Motor neuron (in vitro differentiated cells): ENCODE results near the gene CPA1. TPM values are rescaled to one million over a fixed set of nuclear protein-coding genes. Genes with fewer than 3 reads are reported as not detected.

ENCODE experiments used
- ATAC-seq, 8 experiments: fragments of 200-7000 bp; cut with Tn5 transposase; replicated peaks in 6 of 8; 2 replicates each; pipeline ENCODE4 v1.8.0; 2021; ENCODE audit warnings: mild to moderate bottlenecking in 8 of 8, moderate library complexity in 8 of 8
- H3K27ac ChIP-seq, 2 donors: fragments of 250-450 bp; sonication (Bioruptor Pico); 2 replicates each; pipeline ENCODE4 v1.9.0; 2021; ENCODE audit warnings: antibody characterized with exemption in 2 of 2, mild to moderate bottlenecking in 2 of 2, moderate library complexity in 1 of 2
- H3K4me1 ChIP-seq, 2 donors: fragments of 250-450 bp; sonication (Bioruptor Pico); replicated peaks in 1 of 2; 2 replicates each; pipeline ENCODE4 v1.6.1; 2021; ENCODE audit warnings: antibody characterized with exemption in 2 of 2, mild to moderate bottlenecking in 2 of 2, moderate library complexity in 1 of 2
- H3K4me3 ChIP-seq, 5 donors: fragments of 250-450 bp; sonication (Bioruptor Pico); 2 replicates each; pipeline ENCODE4 v1.9.0; 2021; ENCODE audit warnings: antibody characterized with exemption in 5 of 5, mild to moderate bottlenecking in 5 of 5, moderate library complexity in 4 of 5
- whole genome bisulfite sequencing, 10 experiments: fragments of 450-650 bp; shearing (Covaris generic); methylation state at CpG; one replicate each; pipeline ENCODE4 v1.0.0; 2022; 5-methylcytosine and 5-hydroxymethylcytosine counted together
- in situ Hi-C, 9 experiments: fragments of 400-800 bp; cut with MboI; loops; one replicate each; pipeline ENCODE4 v1.15.0; 2021; ENCODE audit warnings: low sequenced_read_pairs in 9 of 9, low pct_unique_long_range_greater_than_20kb in 2 of 9; ENCODE audit not compliant: unreplicated experiment in 9 of 9
- total RNA-seq, 8 experiments: library from RNA; unstranded; fragments of 300-600 nt; gene quantifications; 2 replicates each; pipeline versions ENCODE4 v1.2.3 to v1.2.4, GENCODE V29; 2022

The CPA1 gene
- total RNA-seq, 8 experiments from 2014 or later = 0.18 to 0.91 (median 0.42) TPM; not detected in 2

DNA sequence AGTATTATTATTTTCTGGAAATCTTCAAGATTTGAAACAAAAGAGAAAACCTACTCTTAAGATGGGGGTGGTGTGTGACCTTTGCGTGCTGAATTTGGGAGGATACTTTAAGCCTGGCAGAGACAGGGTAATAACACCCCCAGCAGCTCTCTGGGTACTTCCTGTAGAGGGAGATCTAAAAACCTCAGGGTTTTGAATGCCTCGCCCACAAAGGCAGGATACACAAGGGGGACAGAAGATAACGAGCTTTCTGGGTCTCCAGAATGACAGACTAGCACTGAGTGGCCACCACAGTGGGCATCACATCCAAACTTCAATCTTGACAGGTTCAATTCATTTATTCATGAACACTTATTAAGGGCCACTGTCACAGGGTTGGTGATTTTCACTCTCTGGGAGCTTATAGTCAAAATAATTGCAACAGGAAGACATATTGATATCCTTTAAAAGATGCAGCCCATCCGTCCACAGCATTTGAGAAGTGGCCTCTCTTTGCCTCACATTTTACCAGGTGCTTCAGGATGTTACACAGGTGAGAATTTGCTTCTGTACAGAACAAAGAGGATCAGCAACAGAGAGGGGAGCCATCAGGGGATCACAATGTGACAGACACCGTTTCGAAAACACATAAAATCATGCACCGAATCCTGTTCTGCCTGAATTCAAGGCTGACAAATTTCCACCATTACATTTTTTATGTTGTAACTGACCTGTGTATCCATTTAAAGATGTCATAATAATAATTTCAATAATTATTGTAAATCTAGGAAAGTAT, 14.3 kb downstream of the CPA1 start:
- Histone ChIP-seq H3K27ac (no peak overlapping the region), H3K4me3 (no peak overlapping the region), H3K4me1 (peaks cover 39 to 47% of the 10 kb centered on the region in 2 donors)
- no peak for ATAC-seq
- WGBS, 10 experiments = 29 to 100% (median 91%) methylated on average over 1 to 7 of the region's 7 CpGs; no CpG with 5 or more reads in 1 of the 10 experiments
- in situ Hi-C loops = no loop called here

DNA sequence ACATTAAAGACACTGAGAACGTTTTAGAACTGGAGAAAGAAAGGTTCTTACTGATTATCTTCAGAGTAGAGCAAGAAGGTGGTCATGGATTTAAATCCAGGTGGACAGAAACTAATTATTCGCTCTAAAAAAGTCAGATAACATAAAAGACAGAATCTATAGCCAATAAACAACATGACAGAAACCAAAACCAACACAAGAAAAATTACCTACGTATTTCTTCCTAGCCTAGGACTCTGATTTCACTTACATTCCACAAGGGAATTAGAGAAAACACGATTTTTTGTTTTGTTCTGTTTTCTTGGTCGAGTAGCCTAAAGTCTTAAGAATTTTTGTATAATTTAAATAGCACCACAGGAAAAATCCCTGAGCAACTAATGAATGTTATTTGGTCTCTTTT, 15.1 kb downstream of the CPA1 start:
- 38 to 90% (median 78%) methylated on average over 3 to 5 of the region's 5 CpGs for WGBS, 10 experiments
- Histone ChIP-seq H3K4me1 (peaks cover 39 to 47% of the 10 kb centered on the region in 2 donors), H3K4me3 (no peak overlapping the region), H3K27ac (no peak overlapping the region)
- no peak for ATAC-seq
- in situ Hi-C loops = no loop called here

GRCh38 chr7:130396109-130396508, 15.8 kb downstream of the CPA1 start:
- no peak for ATAC-seq

DNA sequence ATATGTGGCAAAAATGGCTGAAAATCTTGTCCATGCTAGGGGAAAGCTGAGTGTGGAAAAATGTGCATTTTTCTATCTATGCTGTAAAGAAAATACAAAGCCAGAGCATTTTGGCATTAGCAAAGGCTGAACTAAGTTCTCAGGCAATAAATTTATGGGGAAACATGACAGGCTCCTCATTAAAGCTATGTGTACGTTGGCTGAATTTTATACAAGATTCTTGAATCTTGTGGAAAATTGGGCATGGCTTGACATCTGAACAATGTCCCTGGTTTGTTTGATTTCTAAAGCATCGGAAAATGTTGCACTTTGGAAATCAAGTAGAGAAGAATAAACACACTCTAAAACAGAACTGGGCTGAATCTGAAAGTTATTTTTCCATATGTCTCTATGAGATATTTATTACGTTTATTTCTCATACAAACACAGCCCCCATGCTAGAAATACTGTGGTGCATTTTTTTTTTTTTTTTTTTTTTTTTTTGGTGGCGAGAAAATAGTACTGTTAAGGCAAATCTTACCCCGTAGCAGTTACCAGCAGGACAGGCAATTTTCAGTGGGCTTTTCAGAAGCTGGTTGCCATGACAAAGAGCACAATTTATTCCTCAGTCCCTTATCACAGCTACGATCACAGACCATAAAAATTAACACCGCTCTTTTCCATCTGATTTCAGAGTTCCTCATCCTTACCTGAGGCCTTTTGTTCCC, 16.9 kb downstream of the CPA1 start:
- H3K4me3 ChIP-seq = no peak overlapping the region
- peak in 2 of 8 experiments; percentile 30 to 48 for ATAC-seq
- 51 to 87% (median 73%) methylated on average over 2 to 7 of the region's 7 CpGs for WGBS, 10 experiments
- in situ Hi-C loops = no loop called here
- H3K27ac ChIP-seq = no peak overlapping the region
- peaks cover 36 to 40% of the 10 kb centered on the region in 2 donors for H3K4me1 ChIP-seq

More at GRCh38 chr7:130396109-130396508, 15.8 kb downstream of the CPA1 start:
- Histone ChIP-seq H3K4me1 (peaks cover 39 to 47% of the 10 kb centered on the region in 2 donors), H3K4me3 (no peak overlapping the region), H3K27ac (no peak overlapping the region)
- in situ Hi-C loops = no loop called here
- 17 to 94% (median 79%) methylated on average over 2 to 3 of the region's 3 CpGs; no CpG with 5 or more reads in 1 of the 10 experiments for WGBS, 10 experiments

DNA sequence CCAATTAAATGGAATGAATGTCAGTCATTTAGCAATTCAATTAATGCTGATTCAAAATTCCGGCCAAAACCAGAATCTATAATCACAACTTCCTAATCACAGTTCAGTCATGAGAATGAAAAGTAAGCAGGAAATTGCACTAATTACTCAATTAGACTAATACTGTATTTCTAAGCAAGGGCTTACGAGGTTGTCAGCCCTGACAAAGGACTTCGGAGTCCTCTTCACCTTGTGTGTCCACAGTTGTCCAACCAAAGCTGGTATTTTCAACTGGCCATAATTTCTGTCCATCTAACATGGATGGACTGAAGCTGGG, 17.4 kb downstream of the CPA1 start:
- WGBS, 10 experiments = 43 to 100% (median 81%) methylated on average over 1 to 3 of the region's 3 CpGs; no CpG with 5 or more reads in 2 of the 10 experiments
- H3K27ac ChIP-seq = no peak overlapping the region
- ATAC-seq = no peak
- H3K4me1 ChIP-seq = peaks cover 31 to 35% of the 10 kb centered on the region in 2 donors
- no peak overlapping the region for H3K4me3 ChIP-seq
- in situ Hi-C loops = no loop called here

DNA sequence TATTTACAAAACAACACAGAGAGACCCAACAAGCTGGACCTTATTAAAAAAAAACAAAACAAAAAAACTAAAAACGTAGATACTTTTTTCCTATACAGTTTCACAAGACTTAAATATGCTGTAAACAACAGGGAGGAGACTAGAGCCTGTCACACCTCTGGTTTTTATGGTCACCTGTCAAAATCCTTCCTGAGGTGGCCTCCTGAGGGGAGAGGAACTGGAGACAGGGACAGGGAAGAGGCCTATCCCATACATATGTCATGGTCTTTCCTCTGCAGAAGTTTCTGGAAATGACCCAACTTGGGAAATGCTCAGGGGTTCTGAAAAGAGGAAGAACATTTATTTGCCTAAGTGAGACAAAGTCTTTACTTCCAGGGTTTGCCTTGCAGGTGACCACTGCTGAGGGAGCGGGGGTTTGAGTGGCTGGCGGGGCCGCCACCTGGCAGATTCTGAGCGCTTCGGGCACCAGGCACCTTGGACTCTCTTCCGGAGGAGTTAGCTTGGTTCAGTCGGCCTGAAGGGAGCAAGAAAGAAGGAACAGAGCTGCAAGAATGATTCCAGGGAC, 18.3 kb downstream of the CPA1 start:
- Histone ChIP-seq H3K4me3 (no peak overlapping the region), H3K27ac (no peak overlapping the region), H3K4me1 (peaks cover 24 to 26% of the 10 kb centered on the region in 2 donors)
- ATAC-seq = no peak
- 50 to 100% (median 86%) methylated on average over 1 to 6 of the region's 8 CpGs; no CpG with 5 or more reads in 1 of the 10 experiments for WGBS, 10 experiments
- in situ Hi-C loops = no loop called here

DNA sequence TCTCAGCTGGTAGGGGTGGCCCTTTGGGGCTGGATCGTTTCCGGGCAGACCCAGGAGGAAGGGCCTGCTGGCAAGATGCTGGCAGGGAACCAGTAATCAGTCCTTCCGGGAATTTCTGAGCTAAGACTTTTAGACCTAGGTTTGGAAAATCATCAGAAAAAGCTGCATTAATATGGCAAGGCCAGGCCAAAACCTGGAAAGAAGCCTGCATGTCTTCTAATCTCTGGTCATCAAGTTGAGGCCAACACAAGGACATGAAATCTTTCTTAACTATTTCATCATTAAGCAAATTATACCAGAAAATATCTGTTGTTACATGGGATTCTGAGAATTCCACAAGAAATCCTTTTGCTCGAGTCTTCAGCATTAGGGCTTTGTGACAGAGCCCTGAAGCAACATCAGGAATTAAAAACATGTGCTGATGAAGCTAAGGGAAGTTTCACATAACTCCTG, 19.9 kb downstream of the CPA1 start:
- no peak overlapping the region for H3K27ac ChIP-seq
- peaks cover 24% of the 10 kb centered on the region in 2 donors for H3K4me1 ChIP-seq
- ATAC-seq = peak in 3 of 8 experiments; percentile 59 to 92 (median 68)
- in situ Hi-C loops = no loop called here
- no peak overlapping the region for H3K4me3 ChIP-seq
- 0 to 100% (median 83%) methylated on average over 1 to 4 of the region's 4 CpGs; no CpG with 5 or more reads in 3 of the 10 experiments for WGBS, 10 experiments

- H3K4me3 ChIP-seq = no peak overlapping the region
- H3K27ac ChIP-seq = no peak overlapping the region
- peaks cover 17 to 18% of the 10 kb centered on the region in 2 donors for H3K4me1 ChIP-seq
- in situ Hi-C loops = no loop called here
- ATAC-seq = no peak
- WGBS, 10 experiments = 42 to 100% (median 92%) methylated on average over 1 of the region's 1 CpG; no CpG with 5 or more reads in 2 of the 10 experiments
These were observed 20.8 kb downstream of the CPA1 start for GRCh38 chr7:130401101-130401500.

- WGBS, 10 experiments = 31 to 100% (median 94%) methylated on average over 1 to 3 of the region's 3 CpGs; no CpG with 5 or more reads in 2 of the 10 experiments
- Histone ChIP-seq H3K4me3 (no peak overlapping the region), H3K4me1 (peaks cover 13 to 14% of the 10 kb centered on the region in 2 donors), H3K27ac (no peak overlapping the region)
- in situ Hi-C loops = no loop called here
- ATAC-seq = peak in 1 of 8 experiments; percentile 66
These were observed 21.3 kb downstream of the CPA1 start for GRCh38 chr7:130401578-130401977.

DNA sequence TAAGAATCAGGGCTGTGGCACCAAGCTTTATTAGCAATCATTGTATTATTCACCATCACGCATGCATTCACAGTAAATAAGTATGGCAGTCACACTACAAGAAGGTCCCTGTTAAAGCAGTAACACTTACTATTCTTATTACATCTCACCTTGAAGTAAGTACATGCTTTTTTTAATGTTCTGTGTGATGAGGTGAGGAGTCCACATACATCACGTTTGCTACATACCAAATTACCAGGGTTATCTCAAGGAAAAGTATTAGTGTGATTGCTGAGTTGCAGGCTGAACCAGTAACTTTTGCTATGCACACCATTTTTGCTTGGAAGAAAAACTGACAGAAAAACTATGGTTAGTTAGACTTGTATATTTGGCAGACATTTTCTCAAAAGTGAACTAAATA, 24.7 kb downstream of the CPA1 start:
- in situ Hi-C loops = no loop called here
- H3K4me3 ChIP-seq = no peak overlapping the region
- no peak overlapping the region for H3K27ac ChIP-seq
- ATAC-seq = no peak
- peaks cover 10 to 12% of the 10 kb centered on the region in 2 donors for H3K4me1 ChIP-seq
- 69 to 100% (median 83%) methylated on average over 1 to 2 of the region's 2 CpGs; no CpG with 5 or more reads in 2 of the 10 experiments for WGBS, 10 experiments

GRCh38 chr7:130409067-130409711, 28.9 kb downstream of the CPA1 start:
- H3K27ac ChIP-seq = no peak overlapping the region
- WGBS, 10 experiments = 0 to 100% (median 82%) methylated on average over 1 to 3 of the region's 3 CpGs; no CpG with 5 or more reads in 1 of the 10 experiments

DNA sequence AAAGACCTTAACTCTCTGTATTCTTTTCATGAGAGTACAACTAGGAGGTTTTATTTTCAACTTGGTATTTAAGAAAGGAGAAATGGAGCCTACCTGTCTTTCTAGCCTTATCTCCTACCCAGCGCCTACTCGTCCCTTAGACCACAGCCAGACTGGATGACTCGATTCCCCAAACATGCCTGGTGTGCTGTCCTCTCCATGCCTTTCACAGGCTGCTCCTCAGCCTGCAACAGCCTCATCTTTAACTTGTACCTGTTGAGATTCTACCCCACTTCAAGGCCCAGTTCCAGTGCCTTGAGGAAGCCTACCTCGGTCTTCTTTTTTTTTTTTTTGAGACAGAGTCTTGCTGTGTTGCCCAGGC, 29.4 kb downstream of the CPA1 start:
- 86 to 93% (median 90%) methylated on average over 2 to 4 of the region's 4 CpGs; no CpG with 5 or more reads in 4 of the 10 experiments for WGBS, 10 experiments
- no peak overlapping the region for H3K27ac ChIP-seq
- in situ Hi-C loops = no loop called here
- no peak overlapping the region for H3K4me3 ChIP-seq
- no peak for ATAC-seq
- H3K4me1 ChIP-seq = peaks cover 22 to 37% of the 10 kb centered on the region in 2 donors

More at GRCh38 chr7:130409067-130409711, 28.9 kb downstream of the CPA1 start:
- in situ Hi-C loops = no loop called here
- no peak for ATAC-seq
- H3K4me1 ChIP-seq = peaks cover 22 to 37% of the 10 kb centered on the region in 2 donors
- no peak overlapping the region for H3K4me3 ChIP-seq
